Superior temporal gyrus (tissue), 1 donor: Measurements from ENCODE around the gene SH3PXD2A.
A peak's percentile ranks its signal among the peaks of the same experiment; 100 is the strongest.
"Not testable (repeated sequence)": the region's sequence is repeated elsewhere in the genome, so short reads cannot be mapped to it uniquely, and the experiment has no call there.

Source experiments
- DNase-seq: peaks from one replicate; pipeline ENCODE4 v3.0.0-alpha.2; 2016; ENCODE audit errors: extremely low spot score

Gene SH3PXD2A

DNA sequence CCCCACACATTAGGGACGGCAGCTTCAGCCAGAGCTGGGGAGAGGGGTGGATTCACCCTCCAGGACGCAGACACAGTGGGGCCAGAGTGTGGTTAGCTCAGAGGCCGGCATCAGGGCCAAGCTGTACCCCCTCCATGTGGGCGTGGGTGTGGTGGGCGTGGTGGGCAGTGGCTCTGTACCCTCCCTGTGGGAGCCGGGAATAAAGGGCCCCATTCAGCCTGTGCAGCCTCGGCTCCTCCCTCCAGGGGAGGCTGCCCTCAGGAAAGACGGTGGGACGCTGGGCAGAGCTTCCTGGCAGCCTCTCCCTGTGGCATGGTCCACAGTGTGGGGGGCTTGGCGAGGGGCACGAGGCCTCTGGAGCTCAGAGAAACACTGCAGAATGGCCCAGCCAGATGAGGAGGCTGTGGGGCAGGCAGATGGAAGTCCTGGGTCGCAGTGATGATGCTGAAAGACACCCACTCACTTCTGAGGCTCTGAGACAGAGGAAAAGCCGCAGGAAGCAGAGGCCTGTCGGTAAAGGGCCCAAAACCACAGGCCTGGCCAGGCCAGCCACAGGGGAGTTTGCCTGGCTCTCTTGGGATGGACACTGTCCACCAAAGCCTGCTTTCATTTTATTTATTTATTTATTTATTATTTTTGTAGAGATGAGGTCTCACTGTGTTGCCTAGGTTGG lies 108.0 kb downstream of the SH3PXD2A start:
- DNase-seq, result no peak

- no peak for DNase-seq
Measured at GRCh38 chr10:103746598-103746997, 108.8 kb downstream of the SH3PXD2A start.

GRCh38 chr10:103745341-103746247 lies 109.8 kb downstream of the SH3PXD2A start:
- no peak for DNase-seq

- DNase-seq, result no peak
Measured at GRCh38 chr10:103742824-103743223, 112.6 kb downstream of the SH3PXD2A start.

- DNase-seq, result no peak
Measured at GRCh38 chr10:103740611-103741010, 114.8 kb downstream of the SH3PXD2A start.

GRCh38 chr10:103739039-103739764 lies 116.2 kb downstream of the SH3PXD2A start:
- DNase-seq, result no peak

- no peak for DNase-seq
Measured at GRCh38 chr10:103737735-103738367, 117.5 kb downstream of the SH3PXD2A start.

- DNase-seq, result no peak
Measured at GRCh38 chr10:103736763-103737162, 118.6 kb downstream of the SH3PXD2A start.

- no peak for DNase-seq
Measured at GRCh38 chr10:103736044-103736443, 119.3 kb downstream of the SH3PXD2A start.

DNA sequence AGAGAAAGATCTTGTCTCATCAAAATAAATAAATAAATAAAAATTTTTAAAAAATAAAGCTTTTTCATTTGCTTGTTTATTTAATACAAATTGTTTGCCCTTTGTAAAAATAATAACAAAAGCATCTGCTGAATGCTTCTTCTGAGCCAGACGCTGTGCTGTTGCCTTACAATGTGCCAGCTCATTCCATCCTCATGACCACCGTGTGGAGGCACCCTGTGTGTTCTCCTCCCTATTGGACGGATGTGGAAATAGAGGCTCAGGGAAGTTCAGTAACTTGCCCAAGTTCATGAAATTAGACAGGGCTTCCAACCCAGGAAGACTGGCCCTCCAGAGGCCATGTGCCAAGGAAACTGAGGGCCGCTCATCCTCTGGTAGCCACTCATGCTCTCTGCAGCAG lies 120.6 kb downstream of the SH3PXD2A start:
- no peak for DNase-seq

GRCh38 chr10:103733045-103733419 lies 122.3 kb downstream of the SH3PXD2A start:
- DNase-seq, result no peak

GRCh38 chr10:103732339-103733044 lies 122.9 kb downstream of the SH3PXD2A start:
- DNase-seq, result no peak

GRCh38 chr10:103731609-103732270 lies 123.6 kb downstream of the SH3PXD2A start:
- DNase-seq, result no peak

GRCh38 chr10:103731026-103731425 lies 124.3 kb downstream of the SH3PXD2A start:
- not testable (repeated sequence) for DNase-seq

- no peak for DNase-seq
Measured at GRCh38 chr10:103729851-103730250, 125.5 kb downstream of the SH3PXD2A start.

DNA sequence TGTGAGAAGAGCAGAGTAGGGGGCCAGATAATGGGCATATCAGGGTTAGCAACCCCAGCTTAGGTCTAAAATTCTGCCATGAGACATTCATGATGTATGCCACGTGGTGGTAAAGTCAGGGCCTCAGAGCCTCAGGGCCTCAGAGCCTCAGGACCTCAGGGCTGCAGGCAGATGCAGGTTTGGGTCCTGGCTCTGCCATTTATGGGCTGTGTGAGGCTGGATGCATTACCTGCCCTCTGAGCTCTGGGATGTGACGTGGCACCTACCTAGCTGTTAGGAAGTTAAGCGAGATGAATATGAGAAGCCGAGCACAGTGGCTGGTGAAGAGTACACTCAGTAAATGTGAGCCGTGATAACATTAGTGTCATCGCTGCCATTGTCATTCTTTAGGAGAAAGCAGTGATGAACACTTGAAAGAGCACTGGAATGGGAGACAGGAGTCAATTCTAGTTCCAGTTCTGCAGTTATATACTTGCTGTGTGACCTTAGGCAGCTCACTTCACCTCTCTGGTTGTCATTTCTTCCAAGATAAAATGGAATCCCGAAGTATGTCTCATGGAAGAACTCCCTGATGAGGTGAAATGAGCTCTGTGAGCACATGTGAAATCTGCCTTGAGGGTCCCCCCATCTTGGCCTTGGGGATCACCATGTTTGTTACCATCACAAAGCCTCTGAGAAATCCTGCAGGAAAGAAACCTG lies 127.2 kb downstream of the SH3PXD2A start:
- DNase-seq, result no peak

GRCh38 chr10:103727546-103727963 lies 127.8 kb downstream of the SH3PXD2A start:
- DNase-seq, result peak; percentile 77

DNA sequence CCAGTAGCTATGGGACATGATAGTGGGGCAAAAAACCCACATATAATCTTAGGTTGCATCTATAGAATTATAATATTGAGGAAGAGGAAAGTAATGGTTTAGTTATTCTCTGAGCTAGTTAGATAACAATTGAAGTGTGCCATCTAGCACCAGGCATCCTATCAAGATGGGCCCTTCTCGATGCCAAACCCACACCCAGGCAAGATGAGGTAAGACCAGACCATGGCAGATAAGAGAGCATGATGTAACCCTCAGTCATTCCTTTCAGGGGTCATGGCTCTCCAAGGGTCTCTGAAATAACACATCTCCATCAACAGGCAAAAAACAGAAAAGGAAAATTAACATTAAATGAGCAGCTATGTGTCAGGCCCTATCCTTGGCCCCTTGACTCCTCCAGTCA lies 128.7 kb downstream of the SH3PXD2A start:
- DNase-seq, result no peak

- DNase-seq, result no peak
Measured at GRCh38 chr10:103725242-103725641, 130.1 kb downstream of the SH3PXD2A start.

DNA sequence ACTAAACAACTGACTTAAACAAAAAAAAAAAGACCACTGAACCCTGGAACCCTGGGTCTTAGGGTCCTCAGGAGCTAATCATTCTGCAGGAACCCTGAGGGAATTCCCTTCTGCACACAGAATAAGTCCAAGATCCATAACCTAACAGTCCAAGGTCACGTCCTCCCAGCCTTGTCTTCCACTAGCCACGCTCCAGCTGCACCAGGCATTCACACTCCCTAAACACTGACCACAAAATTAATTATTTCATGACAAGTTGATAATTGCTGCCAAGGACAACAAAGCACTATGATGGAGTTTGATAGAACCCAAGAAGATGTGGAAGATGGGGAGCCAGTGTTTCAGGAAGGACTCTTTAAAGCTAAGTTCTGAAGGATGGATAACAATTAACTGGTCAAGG lies 130.6 kb downstream of the SH3PXD2A start:
- DNase-seq, result no peak
